GM18909 (cell line): ENCODE data around the gene EMC9.
A peak's percentile ranks its signal among the peaks of the same experiment; 100 is the strongest.

Source experiments
- ATAC-seq: cut with Tn5 transposase; IDR thresholded peaks from one replicate; pipeline ENCODE4 v1.9.1; 2021; ENCODE audit warnings: mild to moderate bottlenecking; ENCODE audit not compliant: unreplicated experiment, poor library complexity

The EMC9 gene

GRCh38 chr14:24141097-24141880 lies at the start of gene EMC9:
TSS of gene EMC9 (minus strand) at chr14:24141591. CDS start at chr14:24141304, 287 bp downstream.
- peak; percentile 88 for ATAC-seq

- ATAC-seq, result no peak
These were observed 49.0 kb upstream of the EMC9 start for GRCh38 chr14:24190416-24190815.

GRCh38 chr14:24189460-24189859 lies 48.1 kb upstream of the EMC9 start:
- ATAC-seq, result no peak

GRCh38 chr14:24189059-24189375 lies 47.6 kb upstream of the EMC9 start:
- ATAC-seq, result no peak

- peak; percentile 92 for ATAC-seq
These were observed 47.1 kb upstream of the EMC9 start, which contains the start of gene IPO4 for GRCh38 chr14:24188251-24189058. TSS of gene IPO4 (minus strand) at chr14:24188816. CDS start at chr14:24188787, 29 bp downstream.

GRCh38 chr14:24187539-24187915 lies 46.1 kb upstream of the EMC9 start:
- ATAC-seq, result no peak

GRCh38 chr14:24186831-24187538 lies 45.6 kb upstream of the EMC9 start:
- no peak for ATAC-seq

- ATAC-seq, result no peak
These were observed 44.4 kb upstream of the EMC9 start for GRCh38 chr14:24185741-24186140.

GRCh38 chr14:24185026-24185425 lies 43.6 kb upstream of the EMC9 start:
- no peak for ATAC-seq

GRCh38 chr14:24184104-24184970 lies 42.9 kb upstream of the EMC9 start:
- no peak for ATAC-seq

- ATAC-seq, result no peak
These were observed 41.7 kb upstream of the EMC9 start for GRCh38 chr14:24183014-24183481.

- ATAC-seq, result no peak
These were observed 40.9 kb upstream of the EMC9 start for GRCh38 chr14:24182110-24182882.

- ATAC-seq, result no peak
These were observed 40.1 kb upstream of the EMC9 start for GRCh38 chr14:24181371-24182077.

GRCh38 chr14:24179961-24180796 lies 38.8 kb upstream of the EMC9 start:
- no peak for ATAC-seq

- ATAC-seq, result no peak
These were observed 38.0 kb upstream of the EMC9 start for GRCh38 chr14:24179294-24179960.

- ATAC-seq, result no peak
These were observed 37.2 kb upstream of the EMC9 start for GRCh38 chr14:24178399-24179178.
